Measurements from ENCODE around the gene ZNF263. TPM values are rescaled to one million over a fixed set of nuclear protein-coding genes. Genes with fewer than 3 reads are reported as not detected.

Gene ZNF263
- total and polyA plus RNA-seq, 4 donors: 13.4 to 48.4 (median 25.6) TPM

DNA sequence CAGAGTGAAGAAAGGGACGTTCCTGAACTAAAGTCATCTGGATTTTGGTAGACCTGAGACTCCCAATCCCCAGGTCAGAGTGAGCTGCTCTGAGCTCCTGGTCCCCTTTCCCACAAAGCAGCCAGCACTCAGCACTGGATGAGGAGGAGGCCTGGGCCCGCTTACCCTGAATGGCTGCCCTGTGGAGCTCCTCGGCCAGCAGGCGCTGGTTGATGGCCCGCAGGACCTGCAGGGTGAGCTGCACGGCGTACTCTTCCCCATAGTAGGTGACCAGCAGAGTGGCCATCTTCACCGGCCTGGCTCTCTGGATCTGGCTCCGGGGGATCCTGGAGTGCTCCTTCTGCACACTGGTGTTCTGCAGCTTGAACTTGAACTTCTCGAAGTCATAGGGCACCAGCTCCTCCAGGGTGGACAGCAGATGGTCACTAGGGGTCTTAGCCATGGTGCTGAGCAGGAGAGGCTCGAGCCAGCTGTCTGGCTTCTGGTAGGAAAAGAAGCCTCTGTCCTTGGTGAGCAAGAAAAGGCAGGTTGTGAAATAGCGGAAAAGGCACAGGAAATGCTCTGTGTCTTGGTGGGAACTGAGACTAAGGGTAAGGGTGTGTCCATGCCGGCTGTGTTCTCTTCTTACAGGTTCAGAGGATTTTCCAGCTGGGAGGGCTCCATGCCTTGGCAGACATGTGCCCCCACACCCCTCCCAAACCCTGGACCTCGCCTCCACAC is 27.0 kb upstream of the ZNF263 start, which contains the start of gene MEFV:
MEFV (minus strand) TSS at position 488 of the 720 bp plus-strand sequence; CDS start at position 442, 46 bp downstream.
- Histone ChIP-seq H3K27ac (ENCODE audit: low read depth in 1 of 2, low read length in 1 of 2) (no peak within 1 kb of the TSS), H3K9ac (ENCODE audit: insufficient read depth in 1 of 2, low read length in 2 of 2) (no peak within 1 kb of the TSS), H3K4me3 (no peak within 1 kb of the TSS)

GRCh38 chr16:3256866-3257465 is 26.3 kb upstream of the ZNF263 start:
- DNase-seq (no peak), ATAC-seq (ENCODE audit: insufficient read depth, low FRiP score) (no peak)
- H3K9ac ChIP-seq (ENCODE audit: insufficient read depth in 1 of 2, low read length in 2 of 2): no peak overlapping the region
- no peak overlapping the region for H3K27ac ChIP-seq (ENCODE audit: low read depth in 1 of 2, low read length in 1 of 2)
- 73 to 83% methylated on average over 9 of the region's 9 CpGs for WGBS, 2 donors
- no peaks in the 10 kb centered on the region for H3K4me1 ChIP-seq (ENCODE audit: control insufficient read depth in 5 of 5, insufficient read depth in 5 of 5, low read length in 5 of 5)
- H3K4me3 ChIP-seq: no peak overlapping the region
- no peaks in the 10 kb centered on the region for H3K36me3 ChIP-seq (ENCODE audit: control insufficient read depth in 4 of 4, insufficient read depth in 4 of 4, low read length in 4 of 4)
- peaks cover 0 to 6% (median 0%) of the 10 kb centered on the region in 3 donors for H3K27me3 ChIP-seq (ENCODE audit: control insufficient read depth in 3 of 3, insufficient read depth in 3 of 3, low read length in 2 of 3)
- peaks cover 0 to 4% (median 0%) of the 10 kb centered on the region in 4 donors for H3K9me3 ChIP-seq (ENCODE audit: control insufficient read depth in 4 of 4, insufficient read depth in 3 of 4, low read length in 3 of 4)
- TF ChIP-seq CTCF (IDR thresholded peaks at IDR 0.05; ENCODE audit: control extremely low read depth, extremely low read depth): no peak

More for the DNA sequence above, 27.0 kb upstream of the ZNF263 start, which contains the start of gene MEFV:
- Histone ChIP-seq H3K4me1 (ENCODE audit: control insufficient read depth in 5 of 5, insufficient read depth in 5 of 5, low read length in 5 of 5) (no peaks in the 10 kb centered on the region), H3K9me3 (ENCODE audit: control insufficient read depth in 4 of 4, insufficient read depth in 3 of 4, low read length in 3 of 4) (peaks cover 0 to 4% (median 0%) of the 10 kb centered on the region in 4 donors), H3K27me3 (ENCODE audit: control insufficient read depth in 3 of 3, insufficient read depth in 3 of 3, low read length in 2 of 3) (peaks cover 0 to 6% (median 0%) of the 10 kb centered on the region in 3 donors), H3K36me3 (ENCODE audit: control insufficient read depth in 4 of 4, insufficient read depth in 4 of 4, low read length in 4 of 4) (no peaks in the 10 kb centered on the region)
- peak in 1 of 3 donors; percentile 7 for DNase-seq
- no peak for TF ChIP-seq CTCF (IDR thresholded peaks at IDR 0.05; ENCODE audit: control extremely low read depth, extremely low read depth)
- WGBS, 2 donors: 64 to 73% methylated on average over 14 of the region's 14 CpGs
- no peak for ATAC-seq (ENCODE audit: insufficient read depth, low FRiP score)

DNA sequence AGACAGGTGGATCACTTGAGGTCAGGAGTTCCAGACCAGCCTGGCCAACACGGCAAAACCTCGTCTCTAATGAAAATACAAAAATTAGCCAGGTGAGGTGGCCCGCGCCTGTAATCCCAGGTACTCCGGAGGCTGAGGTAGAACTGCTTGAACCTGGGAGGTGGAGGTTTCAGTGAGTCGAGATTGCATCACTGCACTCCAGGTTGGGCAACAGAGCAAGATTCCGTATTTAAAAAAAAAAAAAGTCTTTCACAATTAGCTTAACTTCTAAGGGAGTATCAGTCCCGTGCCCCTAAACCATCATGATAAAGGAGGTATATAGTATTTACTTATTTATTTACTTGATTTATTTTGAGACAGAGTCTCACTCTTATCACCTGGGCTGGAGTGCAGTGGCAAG is 23.5 kb upstream of the ZNF263 start:
- Histone ChIP-seq H3K4me1 (ENCODE audit: control insufficient read depth in 5 of 5, insufficient read depth in 5 of 5, low read length in 5 of 5) (peaks cover 0 to 6% (median 0%) of the 10 kb centered on the region in 5 donors), H3K4me3 (no peak overlapping the region), H3K9ac (ENCODE audit: insufficient read depth in 1 of 2, low read length in 2 of 2) (no peak overlapping the region), H3K9me3 (ENCODE audit: control insufficient read depth in 4 of 4, insufficient read depth in 3 of 4, low read length in 3 of 4) (peaks cover 0 to 4% (median 0%) of the 10 kb centered on the region in 4 donors), H3K27ac (ENCODE audit: low read depth in 1 of 2, low read length in 1 of 2) (no peak overlapping the region), H3K36me3 (ENCODE audit: control insufficient read depth in 4 of 4, insufficient read depth in 4 of 4, low read length in 4 of 4) (no peaks in the 10 kb centered on the region), H3K27me3 (ENCODE audit: control insufficient read depth in 3 of 3, insufficient read depth in 3 of 3, low read length in 2 of 3) (peaks cover 0 to 3% (median 0%) of the 10 kb centered on the region in 3 donors)
- DNase-seq (no peak), ATAC-seq (ENCODE audit: insufficient read depth, low FRiP score) (no peak)
- 45 to 72% methylated on average over 8 of the region's 8 CpGs for WGBS, 2 donors
- TF ChIP-seq CTCF (IDR thresholded peaks at IDR 0.05; ENCODE audit: control extremely low read depth, extremely low read depth): no peak
